Measurements from ENCODE around the gene RAB4B. TPM values are rescaled to one million over a fixed set of nuclear protein-coding genes. Genes with fewer than 3 reads are reported as not detected.
"Not testable (repeated sequence)": the region's sequence is repeated elsewhere in the genome, so short reads cannot be mapped to it uniquely, and the experiment has no call there.

RAB4B gene
- total RNA-seq, 4 donors from 2014 or later, result 12.4 to 20.7 (median 17.0) TPM

- Histone ChIP-seq H3K4me1 (peaks cover 90% of the 10 kb centered on the region), H3K27me3 (no peaks in the 10 kb centered on the region), H3K9me3 (no peaks in the 10 kb centered on the region), H3K4me3 (no peak overlapping the region), H3K36me3 (peaks cover 22% of the 10 kb centered on the region), H3K27ac (no peak overlapping the region)
- DNase-seq (ENCODE audit: low spot score in 2 of 2), result no peak
- TF ChIP-seq POLR2AphosphoS5 (IDR thresholded peaks at IDR 0.05) (no peak), EP300 (IDR thresholded peaks at IDR 0.05) (no peak), CTCF (IDR thresholded peaks at IDR 0.05) (no peak), POLR2A (IDR thresholded peaks at IDR 0.05) (no peak)
- 71% methylated on average over 8 of the region's 18 CpGs for WGBS
These were observed 29.3 kb downstream of the RAB4B start for GRCh38 chr19:40807147-40808020.

- no peak for DNase-seq (ENCODE audit: low spot score in 2 of 2)
- TF ChIP-seq CTCF (IDR thresholded peaks at IDR 0.05), result no peak
- WGBS, result no CpG with 5 or more reads among the region's 2 CpGs
- Histone ChIP-seq H3K4me1 (peaks cover 90% of the 10 kb centered on the region), H3K4me3 (no peak overlapping the region), H3K9me3 (no peaks in the 10 kb centered on the region), H3K27ac (no peak overlapping the region), H3K27me3 (no peaks in the 10 kb centered on the region), H3K36me3 (peaks cover 22% of the 10 kb centered on the region)
These were observed 29.9 kb downstream of the RAB4B start for GRCh38 chr19:40808021-40808325.

DNA sequence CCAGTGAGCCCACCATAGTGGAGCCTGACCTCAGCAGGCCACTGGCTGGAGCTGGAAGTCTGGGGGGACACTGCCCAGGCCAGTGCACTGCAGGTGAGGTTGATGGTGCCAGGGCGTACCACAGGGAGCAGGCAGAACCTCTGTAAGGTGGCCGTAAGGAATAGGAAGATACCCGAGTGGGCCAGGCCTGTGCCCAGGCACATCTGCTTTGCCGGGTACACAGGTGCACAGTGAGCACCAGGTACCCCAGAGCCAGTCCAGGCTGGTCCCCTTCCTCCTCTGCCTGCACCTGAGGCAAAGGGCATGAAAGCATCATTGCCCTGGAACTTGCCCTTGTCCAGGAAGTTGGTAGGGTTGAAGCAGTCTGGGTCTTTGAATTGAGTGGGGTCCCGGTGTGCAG lies 30.4 kb downstream of the RAB4B start:
- peaks cover 88% of the 10 kb centered on the region for H3K4me1 ChIP-seq
- no peaks in the 10 kb centered on the region for H3K9me3 ChIP-seq
- H3K27ac ChIP-seq, result no peak overlapping the region
- peaks cover 22% of the 10 kb centered on the region for H3K36me3 ChIP-seq
- TF ChIP-seq POLR2AphosphoS5 (IDR thresholded peaks at IDR 0.05), result no peak
- TF ChIP-seq CTCF (IDR thresholded peaks at IDR 0.05), result no peak
- TF ChIP-seq EP300 (IDR thresholded peaks at IDR 0.05), result no peak
- TF ChIP-seq POLR2A (IDR thresholded peaks at IDR 0.05), result no peak
- no peak for DNase-seq (ENCODE audit: low spot score in 2 of 2)
- 100% methylated on average over 2 of the region's 5 CpGs for WGBS
- no peak overlapping the region for H3K4me3 ChIP-seq
- no peaks in the 10 kb centered on the region for H3K27me3 ChIP-seq

GRCh38 chr19:40809358-40810086 lies 31.5 kb downstream of the RAB4B start:
- no peaks in the 10 kb centered on the region for H3K27me3 ChIP-seq
- peak overlapping the region; percentile 75 for H3K27ac ChIP-seq
- peaks cover 22% of the 10 kb centered on the region for H3K36me3 ChIP-seq
- no peaks in the 10 kb centered on the region for H3K9me3 ChIP-seq
- no peak for DNase-seq (ENCODE audit: low spot score in 2 of 2)
- TF ChIP-seq POLR2AphosphoS5 (IDR thresholded peaks at IDR 0.05) (no peak), EP300 (IDR thresholded peaks at IDR 0.05) (no peak), CTCF (IDR thresholded peaks at IDR 0.05) (no peak)
- H3K4me1 ChIP-seq, result peaks cover 78% of the 10 kb centered on the region
- WGBS, result 86% methylated on average over 24 of the region's 39 CpGs
- peak overlapping the region; percentile 45 for H3K4me3 ChIP-seq

DNA sequence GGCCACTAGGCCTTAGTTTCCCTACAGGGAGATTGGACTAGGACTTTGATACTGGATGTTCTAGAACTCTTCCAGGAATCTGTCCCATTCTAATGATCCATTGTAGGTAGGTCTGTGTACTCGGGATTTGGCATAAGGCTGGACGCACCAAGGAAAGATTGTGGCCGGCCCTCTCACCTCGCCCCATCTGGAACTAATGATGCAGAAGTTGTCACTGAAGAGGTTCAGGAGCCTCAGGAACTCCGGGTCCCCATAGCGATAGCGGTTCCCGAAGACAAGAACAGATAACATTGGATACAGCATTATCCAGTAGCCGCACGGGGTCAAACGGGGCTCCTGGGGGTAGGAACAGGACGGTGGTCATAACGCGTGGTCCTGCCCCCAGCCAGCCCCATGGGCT lies 32.1 kb downstream of the RAB4B start:
- Histone ChIP-seq H3K4me3 (peak overlapping the region; percentile 45), H3K36me3 (peaks cover 22% of the 10 kb centered on the region), H3K9me3 (no peaks in the 10 kb centered on the region), H3K27me3 (no peaks in the 10 kb centered on the region), H3K4me1 (peaks cover 71% of the 10 kb centered on the region), H3K27ac (peak overlapping the region; percentile 75)
- TF ChIP-seq EP300 (IDR thresholded peaks at IDR 0.05) (no peak), POLR2AphosphoS5 (IDR thresholded peaks at IDR 0.05) (no peak), CTCF (IDR thresholded peaks at IDR 0.05) (no peak)
- WGBS, result 59% methylated on average over 7 of the region's 14 CpGs
- DNase-seq (ENCODE audit: low spot score in 2 of 2), result no peak

DNA sequence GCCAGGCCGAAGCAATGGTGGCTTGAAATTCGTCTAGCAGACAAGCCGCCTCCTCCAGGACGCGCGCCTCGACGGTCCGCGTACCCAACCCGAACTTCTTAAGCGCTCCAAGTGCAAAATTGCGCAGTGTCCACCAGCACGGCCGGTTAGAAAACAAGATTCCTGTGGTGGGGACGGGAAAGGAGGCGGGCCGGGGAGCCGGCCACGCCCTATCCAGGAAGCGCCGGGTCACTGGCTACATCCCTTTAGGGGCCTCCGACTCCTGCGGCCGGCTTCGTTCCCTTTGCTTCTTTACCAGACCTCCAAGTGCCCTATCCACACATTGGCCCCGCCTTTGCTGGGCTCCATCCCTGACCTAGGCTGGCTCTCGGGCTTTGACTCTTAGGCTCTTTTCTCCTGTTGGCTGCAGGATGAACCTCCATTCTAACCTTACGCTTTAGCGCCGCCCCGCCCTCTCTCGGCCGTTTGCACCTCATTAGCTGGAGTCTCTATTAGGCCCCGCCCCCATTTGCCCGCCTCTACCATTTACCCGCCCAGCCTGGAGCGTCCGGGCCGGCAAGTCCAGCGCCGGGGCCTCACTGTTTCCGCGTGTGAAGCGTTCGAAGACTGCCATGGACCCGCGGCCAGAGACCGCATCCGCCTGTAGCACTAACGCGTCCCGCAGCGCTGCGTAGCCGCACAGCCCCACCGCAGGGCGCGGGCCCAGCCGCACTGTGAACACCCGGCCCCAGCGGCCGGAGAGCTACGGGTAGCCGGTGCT lies 32.8 kb downstream of the RAB4B start:
- Histone ChIP-seq H3K36me3 (peaks cover 22% of the 10 kb centered on the region), H3K27ac (peak overlapping the region; percentile 75), H3K4me3 (peak overlapping the region; percentile 45), H3K4me1 (peaks cover 65% of the 10 kb centered on the region)
- not testable (repeated sequence) for H3K9me3 ChIP-seq, H3K27me3 ChIP-seq
- DNase-seq (ENCODE audit: low spot score in 2 of 2), result peak; percentile 91 to 93
- WGBS, result 2% methylated on average over 11 of the region's 65 CpGs
